HG03460 (cell line): Measurements from ENCODE around the gene TMEM131.
"Not testable (repeated sequence)": the region's sequence is repeated elsewhere in the genome, so short reads cannot be mapped to it uniquely, and the experiment has no call there.

Experiments
- ATAC-seq: cut with Tn5 transposase; IDR thresholded peaks from one replicate; pipeline ENCODE4 v1.9.1; 2021; ENCODE audit not compliant: unreplicated experiment

Gene TMEM131, protein sequence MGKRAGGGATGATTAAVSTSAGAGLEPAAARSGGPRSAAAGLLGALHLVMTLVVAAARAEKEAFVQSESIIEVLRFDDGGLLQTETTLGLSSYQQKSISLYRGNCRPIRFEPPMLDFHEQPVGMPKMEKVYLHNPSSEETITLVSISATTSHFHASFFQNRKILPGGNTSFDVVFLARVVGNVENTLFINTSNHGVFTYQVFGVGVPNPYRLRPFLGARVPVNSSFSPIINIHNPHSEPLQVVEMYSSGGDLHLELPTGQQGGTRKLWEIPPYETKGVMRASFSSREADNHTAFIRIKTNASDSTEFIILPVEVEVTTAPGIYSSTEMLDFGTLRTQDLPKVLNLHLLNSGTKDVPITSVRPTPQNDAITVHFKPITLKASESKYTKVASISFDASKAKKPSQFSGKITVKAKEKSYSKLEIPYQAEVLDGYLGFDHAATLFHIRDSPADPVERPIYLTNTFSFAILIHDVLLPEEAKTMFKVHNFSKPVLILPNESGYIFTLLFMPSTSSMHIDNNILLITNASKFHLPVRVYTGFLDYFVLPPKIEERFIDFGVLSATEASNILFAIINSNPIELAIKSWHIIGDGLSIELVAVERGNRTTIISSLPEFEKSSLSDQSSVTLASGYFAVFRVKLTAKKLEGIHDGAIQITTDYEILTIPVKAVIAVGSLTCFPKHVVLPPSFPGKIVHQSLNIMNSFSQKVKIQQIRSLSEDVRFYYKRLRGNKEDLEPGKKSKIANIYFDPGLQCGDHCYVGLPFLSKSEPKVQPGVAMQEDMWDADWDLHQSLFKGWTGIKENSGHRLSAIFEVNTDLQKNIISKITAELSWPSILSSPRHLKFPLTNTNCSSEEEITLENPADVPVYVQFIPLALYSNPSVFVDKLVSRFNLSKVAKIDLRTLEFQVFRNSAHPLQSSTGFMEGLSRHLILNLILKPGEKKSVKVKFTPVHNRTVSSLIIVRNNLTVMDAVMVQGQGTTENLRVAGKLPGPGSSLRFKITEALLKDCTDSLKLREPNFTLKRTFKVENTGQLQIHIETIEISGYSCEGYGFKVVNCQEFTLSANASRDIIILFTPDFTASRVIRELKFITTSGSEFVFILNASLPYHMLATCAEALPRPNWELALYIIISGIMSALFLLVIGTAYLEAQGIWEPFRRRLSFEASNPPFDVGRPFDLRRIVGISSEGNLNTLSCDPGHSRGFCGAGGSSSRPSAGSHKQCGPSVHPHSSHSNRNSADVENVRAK (N-terminal part only)

DNA sequence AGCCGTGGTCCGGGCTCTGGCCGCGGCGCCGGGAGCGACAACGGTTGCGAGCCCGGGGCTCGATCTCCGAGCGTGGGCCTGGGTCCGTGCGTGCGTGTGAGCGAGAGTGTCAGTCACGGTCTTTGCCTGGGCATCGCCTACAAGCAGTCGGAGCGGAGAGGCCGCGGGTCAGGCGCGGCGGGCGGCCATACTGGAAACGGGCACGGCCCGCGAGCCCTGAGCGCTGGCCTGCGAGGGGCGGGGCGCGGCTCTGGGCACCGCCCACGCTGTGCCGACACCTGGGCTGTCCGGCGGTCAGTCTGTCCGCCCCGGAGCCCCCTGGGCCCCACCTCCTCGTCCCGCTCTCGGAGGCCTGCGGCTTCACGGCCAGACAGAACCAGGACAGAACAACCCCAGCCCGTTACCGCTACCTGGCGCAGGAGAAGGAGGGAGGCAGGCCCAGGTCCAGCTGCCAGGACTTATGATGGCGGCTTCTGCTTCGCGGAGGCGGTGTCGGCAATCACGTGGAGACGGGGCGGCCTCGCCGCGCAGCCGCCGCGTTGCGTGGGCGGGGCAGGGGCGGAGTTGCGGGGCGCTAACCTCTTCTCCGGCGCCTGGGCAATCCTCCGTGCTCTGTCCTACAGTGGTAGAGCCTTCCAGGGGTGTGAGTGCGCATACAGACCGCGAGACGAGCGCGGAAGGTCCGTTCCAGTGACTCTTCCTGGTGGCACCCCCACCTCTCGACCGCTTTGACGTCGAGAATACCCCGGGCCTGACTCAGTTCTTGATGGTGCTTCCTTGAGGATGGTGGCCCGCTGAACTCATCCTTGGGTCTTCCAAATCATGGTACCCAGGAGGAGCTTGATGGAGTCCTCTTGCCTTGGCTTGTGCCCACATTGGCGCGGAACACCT lies at the start of gene TMEM131:
TMEM131 (minus strand) TSS at position 215 of the 891 bp plus-strand sequence. CDS start 286 bp downstream, outside the sequence.
- peak; percentile 72 for ATAC-seq

DNA sequence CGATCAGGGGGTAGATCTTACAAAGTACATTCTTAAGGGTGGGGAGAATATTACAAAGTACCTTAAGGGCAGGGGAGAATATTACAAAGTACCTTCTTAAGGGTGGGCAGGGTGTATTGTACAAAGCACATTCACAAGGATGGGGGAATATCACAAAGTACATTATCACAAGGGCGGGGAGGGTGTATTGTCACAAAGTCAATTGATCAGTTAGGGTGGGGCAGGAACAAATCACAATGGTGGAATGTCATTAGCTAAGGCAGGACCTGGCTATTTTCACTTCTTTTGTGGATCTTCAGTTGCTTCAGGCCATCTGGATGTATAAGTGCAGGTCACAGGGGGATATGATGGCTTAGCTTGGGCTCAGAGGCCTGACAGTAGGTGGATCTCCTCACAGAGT lies 49.0 kb upstream of the TMEM131 start:
- not testable (repeated sequence) for ATAC-seq

DNA sequence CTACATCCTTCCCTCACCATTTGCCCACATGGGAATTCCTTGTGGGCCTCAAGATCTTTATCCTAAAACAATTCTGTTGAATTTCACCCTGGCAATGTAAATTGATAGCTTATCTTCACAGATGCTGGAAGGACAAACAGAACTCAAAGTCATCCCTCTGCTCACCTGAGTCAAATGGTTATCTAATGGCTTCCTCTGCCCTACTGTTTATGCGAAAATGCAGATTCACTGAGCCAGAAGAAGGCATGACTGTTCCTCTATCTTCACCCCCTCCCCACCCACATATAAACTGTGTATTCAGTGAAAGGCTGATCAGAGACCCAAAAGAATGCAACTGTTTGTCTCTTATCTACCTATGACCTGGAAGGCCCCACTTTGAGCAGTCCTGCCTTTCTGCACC lies 47.4 kb upstream of the TMEM131 start:
- no peak for ATAC-seq

DNA sequence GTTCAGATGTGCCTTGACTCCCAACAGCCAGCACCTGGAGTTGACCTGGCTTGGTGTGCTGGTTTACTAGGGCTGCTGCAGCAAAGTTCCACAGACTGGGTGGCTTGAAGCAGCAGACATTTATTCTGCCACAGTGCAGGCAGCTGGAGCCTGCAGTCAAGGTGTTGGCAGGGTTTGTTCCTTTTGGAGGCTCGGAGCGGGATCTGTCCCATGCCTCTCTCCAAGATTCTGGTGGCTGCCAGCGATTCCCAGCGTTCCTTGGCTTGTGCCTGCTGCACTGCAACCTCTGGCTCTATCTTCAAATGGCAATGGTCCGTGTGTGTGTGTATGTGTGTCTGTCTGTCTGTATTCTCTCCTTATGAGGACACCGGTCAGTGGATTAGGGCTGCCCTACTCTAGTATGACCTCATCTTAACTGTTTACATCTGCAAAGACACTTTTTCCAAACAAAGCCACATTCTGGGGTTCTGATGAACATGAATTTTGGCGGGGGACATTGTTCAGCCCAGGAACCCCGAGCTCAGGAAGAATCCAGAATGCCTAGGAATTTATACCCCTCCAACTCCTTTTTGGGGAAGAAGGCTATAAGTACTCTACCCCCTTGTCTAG lies 44.7 kb upstream of the TMEM131 start:
- no peak for ATAC-seq

DNA sequence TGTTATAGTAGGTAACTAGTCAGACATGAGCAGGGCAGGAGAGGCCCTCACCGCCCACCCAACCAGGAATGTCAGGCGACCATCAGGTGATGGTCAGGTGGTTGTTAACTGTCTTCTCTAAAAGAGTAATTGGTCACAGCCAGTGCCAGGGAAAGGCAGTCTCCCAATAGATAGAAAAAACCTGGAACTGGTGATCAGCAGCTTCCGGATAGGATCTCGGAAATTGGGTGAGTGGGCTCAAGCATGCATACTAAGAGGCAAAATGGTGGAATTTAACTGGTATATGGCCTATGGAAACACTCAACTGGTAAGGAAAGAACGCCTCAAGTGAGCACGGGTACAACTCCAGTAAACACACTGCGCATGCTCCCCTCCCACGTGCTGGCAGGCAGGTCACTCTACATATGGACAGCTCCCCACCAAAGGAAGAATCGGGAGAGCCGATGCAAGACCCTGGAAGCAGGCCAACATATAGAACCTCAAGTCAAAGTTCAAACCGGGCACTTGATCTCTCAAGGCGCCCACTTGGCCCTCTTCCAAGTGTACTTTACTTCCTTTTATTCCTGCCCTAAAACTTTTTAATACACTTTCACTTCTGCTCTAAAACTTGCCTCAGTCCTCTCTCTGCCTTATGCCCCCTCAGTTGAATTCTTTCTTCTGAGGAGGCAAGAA lies 43.5 kb upstream of the TMEM131 start:
- no peak for ATAC-seq

DNA sequence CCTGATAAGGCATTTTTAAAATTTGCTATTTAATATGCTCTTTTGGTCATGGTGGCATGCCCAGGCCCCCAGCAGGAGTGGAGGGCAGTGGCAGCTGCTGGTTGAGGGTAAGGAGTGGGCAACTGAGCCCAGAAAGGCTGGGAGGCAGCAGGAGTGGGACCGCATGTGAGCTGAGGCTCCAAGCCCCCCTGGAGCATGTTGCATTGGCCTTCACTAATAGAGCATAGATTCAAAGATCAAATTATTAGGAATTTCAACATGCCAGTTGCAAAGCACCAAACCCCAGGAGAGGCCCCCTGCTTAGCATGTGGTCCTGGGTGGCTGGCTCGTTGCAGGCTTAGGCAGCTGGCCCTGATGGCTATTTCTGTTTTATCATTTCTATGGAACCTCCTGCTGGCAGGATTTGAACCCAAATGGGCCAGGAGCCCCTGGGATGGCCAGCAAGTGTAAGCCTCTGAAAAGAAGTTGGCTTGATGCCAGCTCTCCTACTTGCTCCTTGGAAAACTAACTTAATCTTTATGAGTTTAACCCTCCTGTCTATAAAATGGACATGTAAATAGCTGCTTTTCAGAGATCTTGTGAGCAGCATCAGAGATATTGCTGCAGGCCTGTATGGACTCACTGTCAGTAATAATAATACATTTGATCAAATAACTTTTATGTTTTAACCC lies 42.1 kb upstream of the TMEM131 start:
- ATAC-seq, result no peak

DNA sequence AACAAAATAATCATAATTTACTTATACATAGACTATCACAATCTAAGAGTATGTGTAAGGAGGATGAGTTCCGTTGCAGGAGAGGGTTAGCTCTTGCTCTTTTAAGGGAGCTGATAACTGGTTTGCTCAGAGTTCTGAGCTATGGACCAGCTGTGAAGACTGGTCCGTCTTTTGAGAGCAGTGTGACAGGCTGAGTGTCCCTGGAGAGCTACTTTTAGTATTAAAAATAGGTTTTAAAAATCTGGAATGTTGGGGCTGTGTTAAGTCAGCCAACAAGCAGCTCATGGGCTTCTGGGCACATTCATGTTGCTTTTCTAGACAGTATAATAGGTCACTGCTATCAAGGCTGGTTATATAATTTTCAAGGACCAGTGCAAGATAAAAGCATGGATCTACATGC lies 41.5 kb upstream of the TMEM131 start:
- ATAC-seq, result no peak

DNA sequence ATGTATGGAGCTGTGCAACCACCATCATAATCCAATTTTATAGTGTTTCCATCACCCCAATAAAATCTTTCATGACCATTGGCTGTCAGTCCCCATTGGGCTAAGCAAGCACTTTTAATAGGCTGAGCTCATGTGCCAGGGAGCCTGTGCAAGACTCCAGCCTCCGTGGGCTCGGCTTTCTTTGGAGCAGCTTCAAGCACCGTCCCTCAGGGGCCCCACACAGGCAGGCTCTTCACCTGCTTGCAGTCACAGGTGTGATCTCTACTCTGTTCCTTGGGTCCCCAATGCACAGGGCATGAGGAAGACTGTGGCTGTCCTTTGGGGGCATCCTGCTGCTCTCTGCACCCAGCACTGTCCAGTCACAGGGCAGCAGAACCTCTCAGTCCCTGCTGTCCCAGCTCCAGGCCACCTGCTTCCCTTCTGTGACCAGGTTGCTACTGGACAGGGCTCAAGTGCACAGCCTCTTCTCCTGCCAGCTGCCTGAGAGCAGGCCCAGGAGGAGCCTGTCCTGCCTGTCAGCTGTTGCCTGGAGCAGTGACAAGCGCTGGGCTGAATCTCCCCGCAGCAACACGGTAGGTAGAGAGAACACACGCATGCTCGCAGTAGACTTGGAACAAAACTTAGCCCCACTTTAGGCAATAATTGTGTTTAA lies 40.7 kb upstream of the TMEM131 start:
- ATAC-seq, result no peak

DNA sequence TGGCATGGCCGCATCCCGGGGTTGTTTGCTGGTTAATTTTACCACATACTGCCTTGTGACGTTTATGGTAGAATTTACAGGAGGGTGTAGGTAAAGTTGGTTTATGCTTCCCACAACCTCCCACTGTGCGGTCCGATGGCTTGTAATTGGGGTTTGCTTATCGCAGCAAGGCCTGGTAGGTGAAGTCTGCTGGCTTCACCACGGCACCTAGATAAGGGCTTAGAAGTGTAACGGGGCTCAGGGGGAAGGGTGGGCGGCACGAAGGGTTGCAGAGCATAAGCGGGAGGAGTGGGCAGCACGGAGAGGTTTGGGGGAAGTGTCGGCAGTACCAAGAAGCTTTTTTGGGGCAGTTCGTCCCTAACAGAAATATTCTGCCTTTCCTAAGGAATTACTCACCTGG lies 39.0 kb upstream of the TMEM131 start:
- no peak for ATAC-seq

DNA sequence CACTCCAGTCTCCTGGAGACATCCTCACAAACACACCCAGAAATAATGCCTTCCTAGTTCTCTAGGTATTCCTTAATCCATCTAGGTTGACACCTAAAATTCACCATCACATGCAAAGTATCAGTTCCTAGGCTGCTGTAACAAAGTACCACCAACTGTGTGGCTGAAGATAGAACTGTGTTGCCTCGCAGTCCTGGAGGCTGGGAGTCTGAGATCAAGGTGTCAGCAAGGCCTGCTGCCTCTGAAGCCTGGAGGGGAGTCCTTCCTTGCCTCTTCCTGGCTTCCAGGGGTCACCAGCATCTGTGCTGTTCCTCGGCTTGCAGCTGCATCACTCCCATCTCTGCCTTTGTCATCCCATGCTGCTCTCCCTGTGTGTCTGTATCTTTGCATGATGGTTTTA lies 36.3 kb upstream of the TMEM131 start:
- no peak for ATAC-seq

DNA sequence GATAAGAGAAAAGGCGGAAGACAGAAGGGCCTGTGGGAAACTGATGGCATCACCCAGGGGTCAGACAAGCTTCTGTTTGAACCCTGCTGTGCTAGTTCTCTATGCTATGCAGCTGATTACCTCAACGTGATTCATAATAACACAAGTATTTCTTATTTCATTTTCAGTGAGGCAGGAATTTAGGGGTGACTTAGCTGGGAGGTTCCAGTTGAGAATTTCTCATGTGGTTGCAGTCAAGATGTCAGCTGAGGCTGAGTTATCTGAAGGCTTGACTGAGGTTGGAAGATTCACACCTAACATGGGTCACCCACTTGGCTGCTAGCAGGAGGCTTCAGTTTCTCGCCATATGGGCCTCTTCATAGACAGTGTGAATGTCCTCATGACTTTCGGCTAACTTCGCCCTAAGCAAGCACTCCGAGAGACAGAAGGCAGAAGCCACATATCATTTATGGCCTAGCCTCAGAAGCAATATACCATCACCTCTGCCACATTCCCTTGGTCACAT lies 34.0 kb upstream of the TMEM131 start:
- ATAC-seq, result no peak

DNA sequence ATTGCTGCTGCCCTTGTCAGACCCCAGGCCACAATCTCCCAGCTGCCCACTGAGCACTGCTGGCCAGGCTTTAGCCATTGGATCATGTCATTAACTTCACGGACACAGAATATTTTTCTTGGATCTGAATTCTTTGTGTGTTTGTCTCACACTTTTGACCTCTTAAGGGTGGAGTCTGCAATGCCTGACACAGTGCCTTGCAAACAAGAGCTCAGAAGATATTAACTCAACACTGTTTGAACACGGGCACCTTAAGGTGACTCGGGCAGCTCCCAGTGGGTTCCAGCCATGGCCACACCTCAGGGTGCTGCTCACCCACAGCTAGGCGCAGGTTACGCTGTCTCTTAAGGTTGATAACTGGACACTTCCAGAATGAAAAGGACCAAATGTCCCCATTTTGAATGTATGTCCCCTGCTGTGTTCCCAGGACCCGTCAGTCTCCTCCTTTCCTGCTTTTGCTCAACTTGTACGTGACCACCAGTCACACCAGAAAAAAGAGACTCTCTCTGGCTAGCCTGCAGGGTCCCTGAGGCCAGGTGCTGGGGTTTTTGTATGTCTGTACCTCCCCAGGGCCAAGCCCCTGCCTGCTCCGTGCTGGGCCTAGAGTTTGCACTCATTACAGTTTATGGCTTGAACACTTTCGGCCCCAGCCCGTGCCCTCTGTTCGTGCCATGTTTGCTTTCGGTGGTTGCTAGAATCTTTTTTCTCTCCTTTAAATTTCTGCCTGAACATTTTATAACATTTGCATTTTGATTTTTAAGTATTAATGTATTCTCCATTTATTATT lies 33.4 kb upstream of the TMEM131 start:
- ATAC-seq, result no peak

DNA sequence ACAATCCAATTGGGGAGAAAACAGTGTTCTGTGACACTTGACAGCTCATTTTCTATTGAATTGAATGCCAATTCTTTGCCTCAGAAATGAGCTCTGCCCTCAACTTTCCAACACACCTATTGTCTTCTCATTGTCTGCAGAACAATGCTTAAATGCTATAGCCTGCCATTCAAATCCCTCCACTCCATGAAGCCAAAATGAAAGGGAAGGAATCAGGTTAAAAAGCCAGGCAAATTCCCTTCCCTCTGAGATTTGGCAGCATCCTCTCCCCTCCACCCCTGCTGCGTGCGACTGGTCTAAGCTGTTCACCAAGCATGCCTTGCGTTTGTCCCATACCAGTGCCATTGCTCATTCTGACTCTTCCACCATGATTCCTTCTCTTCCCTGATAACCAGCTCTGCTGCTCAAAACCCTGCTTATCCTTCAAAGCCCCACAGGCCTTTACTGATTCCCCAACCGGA lies 32.4 kb upstream of the TMEM131 start:
- ATAC-seq, result no peak

DNA sequence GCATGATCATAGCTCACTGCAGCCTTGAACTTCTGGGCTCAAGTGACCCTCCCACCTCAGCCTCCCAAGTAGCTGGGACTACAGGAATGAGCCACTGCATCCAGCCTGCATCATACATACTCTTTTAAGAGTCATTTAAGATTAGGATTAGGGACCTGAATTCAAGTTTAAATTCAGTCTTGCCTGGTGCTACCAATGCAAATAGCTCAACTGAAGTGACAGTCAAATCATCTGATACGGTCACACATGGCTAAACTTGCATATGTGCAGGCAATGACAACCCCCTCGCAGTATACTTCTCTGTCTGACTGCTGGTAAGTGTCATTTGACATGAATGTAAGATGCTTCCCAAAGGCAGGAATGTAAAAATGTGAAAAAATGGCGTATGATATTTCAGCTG lies 31.8 kb upstream of the TMEM131 start:
- ATAC-seq, result peak; percentile 44

DNA sequence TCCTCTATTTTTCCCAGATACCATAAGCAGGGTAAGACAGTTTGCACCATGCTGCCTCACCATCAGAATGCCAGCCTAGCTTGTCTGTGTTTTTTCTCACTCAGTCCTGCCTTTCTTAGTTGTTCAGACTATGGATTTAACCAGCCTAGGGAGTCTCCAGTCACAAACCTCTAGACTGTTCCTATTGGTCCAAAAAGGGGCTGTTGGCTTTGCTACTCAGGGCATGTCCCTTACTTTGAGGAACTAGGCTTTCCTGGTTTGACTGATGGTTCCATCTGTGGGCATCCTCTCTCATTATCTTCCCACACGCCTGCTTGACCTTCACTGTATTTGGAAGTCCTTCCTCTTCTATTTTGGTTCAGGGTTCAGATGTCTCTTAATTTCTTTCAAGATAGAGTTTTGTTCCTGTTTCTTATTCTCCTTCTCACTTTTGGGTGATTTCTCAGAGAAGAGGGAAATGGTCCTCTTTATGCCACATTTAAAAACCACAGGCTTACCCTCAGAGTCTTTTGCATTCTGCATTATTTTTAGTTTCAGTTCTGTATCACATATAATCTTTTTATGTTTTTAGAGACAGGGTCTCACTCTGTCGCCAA lies 31.3 kb upstream of the TMEM131 start:
- ATAC-seq, result peak; percentile 82

DNA sequence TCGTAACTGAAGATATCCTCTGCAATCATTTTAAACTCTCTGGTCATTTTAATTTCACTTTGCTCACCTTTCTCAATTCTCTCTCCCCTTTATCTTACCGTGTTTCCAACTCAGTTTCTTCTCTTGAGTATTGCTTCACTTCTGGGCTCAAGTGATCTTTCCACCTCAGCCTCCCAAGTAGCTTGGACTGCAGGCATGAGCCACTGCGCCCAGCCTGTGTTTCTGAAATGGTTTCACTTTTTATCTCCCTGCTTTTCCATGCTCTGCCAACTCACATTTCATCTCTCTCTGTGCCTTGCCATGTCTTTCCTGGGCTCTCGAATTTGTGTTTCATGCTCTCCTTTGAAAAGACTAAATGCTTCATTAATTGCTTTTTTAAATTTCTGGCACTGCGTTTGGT lies 30.5 kb upstream of the TMEM131 start:
- ATAC-seq, result no peak
